Measurements from ENCODE around the gene UPK3A.

GRCh38 chr22:45268167-45268957 is 16.4 kb upstream of the UPK3A start:
- TF ChIP-seq, protein P1, sequence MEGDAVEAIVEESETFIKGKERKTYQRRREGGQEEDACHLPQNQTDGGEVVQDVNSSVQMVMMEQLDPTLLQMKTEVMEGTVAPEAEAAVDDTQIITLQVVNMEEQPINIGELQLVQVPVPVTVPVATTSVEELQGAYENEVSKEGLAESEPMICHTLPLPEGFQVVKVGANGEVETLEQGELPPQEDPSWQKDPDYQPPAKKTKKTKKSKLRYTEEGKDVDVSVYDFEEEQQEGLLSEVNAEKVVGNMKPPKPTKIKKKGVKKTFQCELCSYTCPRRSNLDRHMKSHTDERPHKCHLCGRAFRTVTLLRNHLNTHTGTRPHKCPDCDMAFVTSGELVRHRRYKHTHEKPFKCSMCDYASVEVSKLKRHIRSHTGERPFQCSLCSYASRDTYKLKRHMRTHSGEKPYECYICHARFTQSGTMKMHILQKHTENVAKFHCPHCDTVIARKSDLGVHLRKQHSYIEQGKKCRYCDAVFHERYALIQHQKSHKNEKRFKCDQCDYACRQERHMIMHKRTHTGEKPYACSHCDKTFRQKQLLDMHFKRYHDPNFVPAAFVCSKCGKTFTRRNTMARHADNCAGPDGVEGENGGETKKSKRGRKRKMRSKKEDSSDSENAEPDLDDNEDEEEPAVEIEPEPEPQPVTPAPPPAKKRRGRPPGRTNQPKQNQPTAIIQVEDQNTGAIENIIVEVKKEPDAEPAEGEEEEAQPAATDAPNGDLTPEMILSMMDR (IDR thresholded peaks at IDR 0.05) = no peak
- no peak for TF ChIP-seq EP300 (IDR thresholded peaks at IDR 0.05)
